Mesodermal cell (in vitro differentiated cells): ENCODE results near the gene SORCS2.
"Not testable (repeated sequence)": the region's sequence is repeated elsewhere in the genome, so short reads cannot be mapped to it uniquely, and the experiment has no call there.

Experiments
- H3K27ac ChIP-seq: 2 replicates; pipeline ENCODE4 v1.7.0; 2013; ENCODE audit warnings: mild to moderate bottlenecking, low read depth, low read length, moderate library complexity; ENCODE audit not compliant: severe bottlenecking
- H3K36me3 ChIP-seq: 2 replicates; pipeline ENCODE4 v1.7.1; 2013; ENCODE audit warnings: mild to moderate bottlenecking, low read length, moderate library complexity; ENCODE audit not compliant: control insufficient read depth, insufficient read depth
- H3K4me1 ChIP-seq: one replicate; pipeline ENCODE4 v1.7.1; 2013; ENCODE audit warnings: mild to moderate bottlenecking, low read length; ENCODE audit not compliant: insufficient read depth, control insufficient read depth, poor library complexity, severe bottlenecking
- H3K4me3 ChIP-seq: 2 replicates; pipeline ENCODE4 v1.7.0; 2013; ENCODE audit warnings: low read length, control low read depth, mild to moderate bottlenecking; ENCODE audit not compliant: insufficient read depth, poor library complexity, severe bottlenecking; ENCODE audit errors: extremely low read depth
- H3K9me3 ChIP-seq: 2 replicates; pipeline ENCODE4 v1.7.1; 2013; ENCODE audit warnings: mild to moderate bottlenecking, low read length, moderate library complexity; ENCODE audit not compliant: control insufficient read depth
- WGBS, 2 experiments: methylation state at CpG; one replicate each; pipeline ENCODE4 v1.1.5; 2013; ENCODE audit warnings: missing lambda C conversion rate in 2 of 2; ENCODE audit not compliant: insufficient coverage in 2 of 2; 5-methylcytosine and 5-hydroxymethylcytosine counted together

The SORCS2 gene

GRCh38 chr4:7569810-7570783 lies 377.8 kb downstream of the SORCS2 start:
- H3K4me1 ChIP-seq: no peaks in the 10 kb centered on the region
- 82 to 87% methylated on average over 19 to 22 of the region's 25 CpGs for WGBS, 2 experiments
- no peaks in the 10 kb centered on the region for H3K9me3 ChIP-seq
- no peak overlapping the region for H3K4me3 ChIP-seq
- H3K27ac ChIP-seq: no peak overlapping the region
- no peaks in the 10 kb centered on the region for H3K36me3 ChIP-seq

- H3K4me3 ChIP-seq: no peak overlapping the region
- H3K9me3 ChIP-seq: peaks cover 6% of the 10 kb centered on the region
- no peaks in the 10 kb centered on the region for H3K4me1 ChIP-seq
- no peak overlapping the region for H3K27ac ChIP-seq
- no peaks in the 10 kb centered on the region for H3K36me3 ChIP-seq
- 85 to 93% methylated on average over 5 to 6 of the region's 6 CpGs for WGBS, 2 experiments
These were observed 378.7 kb downstream of the SORCS2 start for GRCh38 chr4:7571001-7571400.

DNA sequence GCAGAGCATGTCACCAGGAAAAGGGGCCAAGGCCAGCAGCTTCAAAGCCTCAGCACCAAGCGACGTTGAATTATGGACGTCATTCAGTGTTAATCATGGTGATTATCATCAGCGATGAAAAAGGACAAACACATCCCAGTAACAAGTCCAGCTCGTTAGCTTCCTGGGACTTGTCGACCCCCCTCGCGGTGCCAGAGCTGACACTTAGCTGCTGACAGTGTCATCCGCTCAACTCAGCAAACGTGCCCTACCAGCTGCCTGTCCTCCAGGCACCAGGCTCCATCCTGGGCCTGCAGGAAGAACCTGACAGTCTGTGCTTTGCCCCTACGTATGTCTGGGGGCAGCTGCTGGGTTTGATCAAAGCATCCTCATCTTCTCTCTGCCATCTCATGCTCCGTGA lies 379.4 kb downstream of the SORCS2 start:
- 89 to 95% methylated on average over 9 to 12 of the region's 12 CpGs for WGBS, 2 experiments
- no peaks in the 10 kb centered on the region for H3K4me1 ChIP-seq
- peaks cover 13% of the 10 kb centered on the region for H3K9me3 ChIP-seq
- H3K4me3 ChIP-seq: no peak overlapping the region
- no peaks in the 10 kb centered on the region for H3K36me3 ChIP-seq
- H3K27ac ChIP-seq: no peak overlapping the region

- Histone ChIP-seq H3K4me3 (no peak overlapping the region), H3K36me3 (no peaks in the 10 kb centered on the region), H3K27ac (no peak overlapping the region), H3K4me1 (no peaks in the 10 kb centered on the region), H3K9me3 (peaks cover 25% of the 10 kb centered on the region)
- 100% methylated on average over 1 to 4 of the region's 7 CpGs for WGBS, 2 experiments
These were observed 380.6 kb downstream of the SORCS2 start for GRCh38 chr4:7572894-7573293.

DNA sequence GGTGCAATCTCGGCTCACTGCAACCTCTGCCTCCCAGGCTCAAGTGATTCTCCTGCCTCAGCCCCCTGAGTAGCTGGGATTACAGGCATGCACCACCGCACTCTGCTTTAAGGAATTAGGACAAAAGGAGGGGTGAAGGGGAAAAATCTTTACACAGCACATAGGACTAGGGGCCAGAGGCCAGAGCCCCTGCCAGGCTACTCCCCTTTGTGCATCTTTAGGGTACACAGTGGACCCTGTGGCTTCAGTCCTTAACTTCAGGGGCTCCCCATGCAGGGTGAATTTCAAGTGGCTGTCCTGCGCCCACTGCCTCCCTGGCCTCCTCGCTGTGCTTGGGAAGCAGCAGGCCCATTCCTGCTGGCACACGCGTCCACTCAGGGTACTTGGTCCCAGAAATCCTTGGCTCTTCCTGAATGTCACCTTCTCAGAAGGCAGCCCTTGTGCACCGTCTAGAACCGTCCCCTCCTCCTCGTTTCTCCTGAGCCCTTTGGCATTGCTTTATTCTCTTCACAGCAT lies 381.3 kb downstream of the SORCS2 start:
- 85 to 90% methylated on average over 8 to 9 of the region's 9 CpGs for WGBS, 2 experiments
- H3K4me1 ChIP-seq: no peaks in the 10 kb centered on the region
- H3K4me3 ChIP-seq: no peak overlapping the region
- H3K27ac ChIP-seq: no peak overlapping the region
- H3K36me3 ChIP-seq: no peaks in the 10 kb centered on the region
- peaks cover 32% of the 10 kb centered on the region for H3K9me3 ChIP-seq

DNA sequence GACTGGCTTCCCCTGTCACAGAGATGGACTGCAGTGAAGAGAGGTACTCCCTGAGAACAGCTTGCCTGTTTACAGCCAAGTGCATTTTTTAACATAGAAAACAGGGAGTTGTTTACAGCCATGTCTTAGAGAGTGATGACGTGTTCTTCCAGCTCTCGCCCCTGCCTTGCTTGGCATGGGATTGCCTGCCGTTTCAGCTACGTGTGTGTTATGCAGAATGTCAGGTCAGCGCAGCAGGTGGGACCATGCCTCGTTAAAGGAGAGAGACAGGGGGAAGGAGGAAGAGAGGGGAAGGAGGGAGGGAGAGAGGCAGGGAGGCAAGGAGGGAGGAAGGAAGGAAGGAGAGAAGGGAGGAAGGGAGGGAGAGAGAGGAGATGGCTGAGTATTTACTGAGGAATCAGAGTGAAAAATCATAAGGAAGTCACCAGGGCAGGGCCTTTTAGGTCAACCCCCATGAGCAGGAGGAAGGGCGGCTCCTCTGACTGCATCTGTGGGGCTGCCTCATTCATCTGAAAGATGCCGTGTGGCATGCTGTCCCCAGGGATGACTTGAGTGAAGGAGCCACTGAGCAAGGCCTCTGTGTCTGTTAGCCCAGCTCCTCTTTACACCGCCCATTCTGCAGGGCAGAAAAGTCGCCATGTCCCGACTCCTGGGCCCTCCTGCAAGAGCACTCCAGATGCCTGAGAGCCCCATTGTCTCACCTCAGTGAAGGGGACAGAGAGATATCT lies 382.1 kb downstream of the SORCS2 start:
- no peaks in the 10 kb centered on the region for H3K4me1 ChIP-seq
- H3K9me3 ChIP-seq: peaks cover 35% of the 10 kb centered on the region
- H3K27ac ChIP-seq: no peak overlapping the region
- 67 to 72% methylated on average over 9 to 11 of the region's 11 CpGs for WGBS, 2 experiments
- H3K36me3 ChIP-seq: no peaks in the 10 kb centered on the region
- no peak overlapping the region for H3K4me3 ChIP-seq

DNA sequence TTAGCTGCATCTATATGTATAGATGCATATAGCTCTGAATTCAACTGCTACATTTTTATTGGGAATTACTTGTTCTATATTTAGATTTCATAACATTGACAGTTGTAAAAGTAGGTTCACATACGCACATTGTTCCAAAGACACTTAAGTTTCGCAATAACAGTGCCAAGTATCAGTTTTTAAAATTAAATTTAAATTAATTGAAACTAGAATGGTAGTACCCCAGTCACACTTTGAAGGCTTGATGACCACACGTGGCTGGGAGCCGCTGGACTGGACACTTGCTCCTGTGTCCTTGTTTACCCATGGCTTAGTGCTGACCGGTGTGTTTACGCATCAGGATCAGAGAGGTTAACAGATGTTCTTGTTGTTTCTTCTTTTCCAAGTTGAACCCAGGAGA lies 383.1 kb downstream of the SORCS2 start:
- WGBS, 2 experiments: 93% methylated on average over 2 to 4 of the region's 6 CpGs
- H3K4me3 ChIP-seq: no peak overlapping the region
- H3K9me3 ChIP-seq: peaks cover 37% of the 10 kb centered on the region
- no peaks in the 10 kb centered on the region for H3K4me1 ChIP-seq
- H3K27ac ChIP-seq: no peak overlapping the region
- no peaks in the 10 kb centered on the region for H3K36me3 ChIP-seq

DNA sequence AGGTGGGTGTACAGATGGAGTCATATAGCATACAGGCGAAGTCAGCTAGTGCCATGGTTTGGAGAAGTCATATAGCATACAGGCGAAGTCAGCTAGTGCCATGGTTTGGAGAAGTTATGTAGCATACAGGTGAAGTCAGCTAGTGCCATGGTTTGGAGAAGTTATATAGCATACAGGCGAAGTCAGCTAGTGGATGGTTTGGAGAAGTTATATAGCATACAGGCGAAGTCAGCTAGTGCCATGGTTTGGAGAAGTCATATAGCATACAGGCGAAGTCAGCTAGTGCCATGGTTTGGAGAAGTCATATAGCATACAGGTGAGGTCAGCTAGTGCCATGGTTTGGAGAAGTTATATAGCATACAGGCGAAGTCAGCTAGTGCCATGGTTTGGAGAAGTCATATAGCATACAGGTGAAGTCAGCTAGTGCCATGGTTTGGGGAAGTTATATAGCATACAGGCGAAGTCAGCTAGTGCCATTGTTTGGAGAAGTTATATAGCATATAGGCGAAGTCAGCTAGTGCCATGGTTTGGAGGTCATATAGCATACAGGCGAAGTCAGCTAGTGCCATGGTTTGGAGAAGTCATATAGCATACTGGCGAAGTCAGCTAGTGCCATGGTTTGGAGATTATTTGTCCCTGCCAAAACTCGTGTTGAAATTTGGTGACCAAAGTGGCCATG lies 385.2 kb downstream of the SORCS2 start:
- not testable (repeated sequence) for H3K27ac ChIP-seq, H3K4me3 ChIP-seq, H3K4me1 ChIP-seq, H3K36me3 ChIP-seq
- 84 to 89% methylated on average over 10 of the region's 11 CpGs for WGBS, 2 experiments
- peaks cover 37% of the 10 kb centered on the region for H3K9me3 ChIP-seq

DNA sequence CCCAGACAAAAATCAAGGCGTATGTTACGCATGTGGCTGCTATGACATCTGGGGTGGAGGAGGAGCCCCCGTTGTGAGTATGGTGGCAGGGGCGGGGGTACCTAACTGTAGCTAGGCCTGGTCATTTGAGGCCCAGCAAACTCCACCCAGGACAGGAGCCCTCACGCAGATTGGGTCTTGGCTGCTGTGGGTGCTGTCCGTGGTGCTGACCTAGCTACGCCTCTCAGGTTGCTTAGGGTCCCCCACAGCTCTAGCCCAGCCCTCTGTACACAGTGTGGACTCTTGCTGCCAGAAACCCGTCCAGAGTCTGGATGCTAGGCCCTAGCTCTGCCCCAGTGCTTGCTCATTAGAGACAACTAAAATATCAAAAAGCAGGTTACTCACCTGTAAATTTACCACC lies 389.1 kb downstream of the SORCS2 start:
- Histone ChIP-seq H3K4me3 (no peak overlapping the region), H3K27ac (no peak overlapping the region), H3K36me3 (no peaks in the 10 kb centered on the region), H3K4me1 (no peaks in the 10 kb centered on the region), H3K9me3 (peaks cover 26% of the 10 kb centered on the region)
- 27 to 45% methylated on average over 6 to 7 of the region's 8 CpGs for WGBS, 2 experiments

GRCh38 chr4:7582313-7583097 lies 390.2 kb downstream of the SORCS2 start:
- H3K4me3 ChIP-seq: no peak overlapping the region
- H3K9me3 ChIP-seq: peaks cover 16% of the 10 kb centered on the region
- H3K27ac ChIP-seq: no peak overlapping the region
- WGBS, 2 experiments: 88 to 91% methylated on average over 8 to 12 of the region's 16 CpGs
- no peaks in the 10 kb centered on the region for H3K4me1 ChIP-seq
- H3K36me3 ChIP-seq: no peaks in the 10 kb centered on the region
